Activated naive CD8-positive, alpha-beta T cell treated with anti-CD3 and anti-CD28 coated beads for 36 hours (primary cell): ENCODE data around the gene MAPK10. TPM values are rescaled to one million over a fixed set of nuclear protein-coding genes. Genes with fewer than 3 reads are reported as not detected.
"Not testable (repeated sequence)": the region's sequence is repeated elsewhere in the genome, so short reads cannot be mapped to it uniquely, and the experiment has no call there.

Experiments used
- DNase-seq: peaks from one replicate; pipeline ENCODE4 v3.0.0; 2021
- H3K27ac Mint-ChIP-seq: one replicate; pipeline ENCODE4 v1.8.0; 2022; ENCODE audit warnings: mild to moderate bottlenecking, moderate library complexity, mixed read lengths
- H3K27me3 Mint-ChIP-seq: one replicate; pipeline ENCODE4 v1.8.0; 2022; ENCODE audit warnings: mild to moderate bottlenecking, mixed read lengths
- H3K36me3 Mint-ChIP-seq: one replicate; pipeline ENCODE4 v1.8.0; 2021; ENCODE audit warnings: mild to moderate bottlenecking, mixed read lengths
- H3K4me1 Mint-ChIP-seq: one replicate; pipeline ENCODE4 v1.8.0; 2021; ENCODE audit warnings: mixed read lengths
- H3K4me3 Mint-ChIP-seq: one replicate; pipeline ENCODE4 v1.8.0; 2022; ENCODE audit warnings: mild to moderate bottlenecking, moderate library complexity, mixed read lengths
- H3K9me3 Mint-ChIP-seq: one replicate; pipeline ENCODE4 v1.8.0; 2022; ENCODE audit warnings: mixed read lengths
- total RNA-seq, 2 experiments: library from RNA; stranded (reverse); gene quantifications; one replicate each; pipeline ENCODE4 v1.2.3, GENCODE V29; 2021

MAPK10 gene
- total RNA-seq, 2 experiments from 2014 or later = 0.29 TPM; not detected in 1

DNA sequence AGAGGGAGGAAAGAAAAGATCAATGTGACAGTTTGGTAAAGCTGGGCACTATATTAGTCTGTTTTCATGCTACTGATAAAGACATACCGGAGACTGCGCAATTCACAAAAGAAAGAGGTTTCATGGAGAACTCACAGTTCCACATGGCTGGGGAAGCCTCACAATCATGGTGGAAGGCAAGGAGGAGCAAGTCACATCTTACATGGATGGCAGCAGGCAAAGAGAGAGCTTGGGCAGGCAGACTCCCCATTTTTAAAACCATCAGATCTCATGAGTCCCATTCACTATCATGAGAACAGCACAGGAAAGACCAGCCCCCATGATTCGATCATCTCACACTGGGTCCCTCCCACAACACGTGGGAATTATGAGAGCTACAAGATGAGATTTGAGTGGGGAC is 394.8 kb downstream of the MAPK10 start:
- not testable (repeated sequence) for H3K9me3 Mint-ChIP-seq, DNase-seq, H3K4me1 Mint-ChIP-seq, H3K27ac Mint-ChIP-seq, H3K4me3 Mint-ChIP-seq, H3K36me3 Mint-ChIP-seq, H3K27me3 Mint-ChIP-seq

DNA sequence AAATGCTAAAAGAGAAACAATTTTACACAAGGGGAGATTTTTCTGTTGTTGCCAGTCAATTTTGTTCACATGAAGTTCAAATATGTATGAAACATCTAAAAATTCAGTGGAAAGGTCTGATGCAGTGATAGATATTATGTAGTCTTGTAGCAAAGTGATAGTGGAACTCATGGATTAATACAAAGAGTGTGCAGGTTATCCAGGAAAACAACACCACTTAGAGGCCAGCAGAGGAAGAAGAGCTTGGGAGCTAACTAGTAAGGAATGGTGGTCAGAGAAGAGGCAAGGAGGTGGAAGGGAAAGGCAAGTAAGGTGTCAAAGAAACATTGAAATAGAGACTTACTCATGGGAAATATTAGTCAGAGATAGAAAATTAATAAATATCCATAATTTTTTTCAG is 395.6 kb downstream of the MAPK10 start:
- Mint-ChIP-seq H3K27ac (no peak overlapping the region), H3K4me3 (no peak overlapping the region), H3K4me1 (no peaks in the 10 kb centered on the region), H3K27me3 (no peaks in the 10 kb centered on the region), H3K9me3 (peaks cover 1% of the 10 kb centered on the region), H3K36me3 (no peaks in the 10 kb centered on the region)
- DNase-seq = no peak

DNA sequence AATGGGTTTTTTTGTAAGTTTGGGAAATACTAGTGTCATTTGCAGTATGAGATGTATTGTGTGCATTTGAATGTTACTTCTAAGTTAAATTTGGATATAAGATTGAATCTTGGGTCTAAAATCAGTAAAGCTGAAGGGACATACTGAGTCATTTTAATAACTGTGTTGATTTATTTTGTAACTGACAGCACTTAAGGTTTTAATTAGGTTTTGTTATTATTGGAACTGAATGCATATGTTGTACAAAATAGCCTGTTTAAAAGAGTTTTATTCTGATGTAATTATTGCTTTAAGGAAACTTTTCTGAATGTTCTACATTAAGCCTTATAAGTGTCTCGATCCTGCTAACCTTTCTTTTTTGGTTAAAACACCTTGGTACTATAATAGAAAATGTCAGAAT is 396.6 kb downstream of the MAPK10 start:
- H3K9me3 Mint-ChIP-seq = peaks cover 1% of the 10 kb centered on the region
- H3K27ac Mint-ChIP-seq = no peak overlapping the region
- H3K27me3 Mint-ChIP-seq = no peaks in the 10 kb centered on the region
- H3K4me3 Mint-ChIP-seq = no peak overlapping the region
- H3K36me3 Mint-ChIP-seq = no peaks in the 10 kb centered on the region
- no peak for DNase-seq
- H3K4me1 Mint-ChIP-seq = no peaks in the 10 kb centered on the region

GRCh38 chr4:85961887-85962286 is 398.0 kb downstream of the MAPK10 start:
- H3K27me3 Mint-ChIP-seq = no peaks in the 10 kb centered on the region
- no peak overlapping the region for H3K27ac Mint-ChIP-seq
- no peaks in the 10 kb centered on the region for H3K36me3 Mint-ChIP-seq
- H3K9me3 Mint-ChIP-seq = peaks cover 1% of the 10 kb centered on the region
- no peak overlapping the region for H3K4me3 Mint-ChIP-seq
- no peak for DNase-seq
- H3K4me1 Mint-ChIP-seq = no peaks in the 10 kb centered on the region

DNA sequence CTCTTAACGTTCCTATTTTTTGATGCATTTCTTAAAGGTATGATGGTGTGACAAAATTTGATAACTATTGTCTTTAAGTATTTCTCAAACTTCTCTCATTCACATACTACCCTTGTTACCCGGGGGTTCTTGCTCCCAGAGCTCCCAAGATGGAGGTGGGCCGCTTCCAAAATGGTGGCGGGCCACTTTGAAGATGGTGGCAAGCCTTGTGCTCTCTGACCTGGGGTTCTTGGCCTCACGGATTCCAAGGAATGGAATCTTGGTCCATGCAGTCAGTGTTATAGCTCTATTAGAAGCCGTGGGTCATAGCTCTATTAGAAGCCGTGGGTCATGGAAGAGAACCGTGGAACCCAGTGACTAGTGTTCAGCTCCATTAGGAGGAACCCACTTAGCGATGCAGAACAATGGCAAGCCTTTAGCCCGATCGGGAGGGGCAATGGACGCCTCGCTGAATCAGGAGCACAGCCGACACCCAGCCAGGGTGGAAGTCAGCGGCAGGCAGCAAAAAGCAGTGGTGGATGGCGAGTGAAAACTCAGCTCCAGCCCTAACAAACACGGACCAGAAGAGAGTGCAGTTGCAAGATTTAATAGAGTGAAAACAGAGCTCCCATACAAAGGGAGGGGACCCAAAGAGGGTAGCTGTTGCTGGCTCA is 403.4 kb downstream of the MAPK10 start:
- no peaks in the 10 kb centered on the region for H3K9me3 Mint-ChIP-seq
- H3K27ac Mint-ChIP-seq = no peak overlapping the region
- H3K4me1 Mint-ChIP-seq = no peaks in the 10 kb centered on the region
- DNase-seq = no peak
- H3K36me3 Mint-ChIP-seq = no peaks in the 10 kb centered on the region
- no peak overlapping the region for H3K4me3 Mint-ChIP-seq
- peaks cover 8% of the 10 kb centered on the region for H3K27me3 Mint-ChIP-seq

DNA sequence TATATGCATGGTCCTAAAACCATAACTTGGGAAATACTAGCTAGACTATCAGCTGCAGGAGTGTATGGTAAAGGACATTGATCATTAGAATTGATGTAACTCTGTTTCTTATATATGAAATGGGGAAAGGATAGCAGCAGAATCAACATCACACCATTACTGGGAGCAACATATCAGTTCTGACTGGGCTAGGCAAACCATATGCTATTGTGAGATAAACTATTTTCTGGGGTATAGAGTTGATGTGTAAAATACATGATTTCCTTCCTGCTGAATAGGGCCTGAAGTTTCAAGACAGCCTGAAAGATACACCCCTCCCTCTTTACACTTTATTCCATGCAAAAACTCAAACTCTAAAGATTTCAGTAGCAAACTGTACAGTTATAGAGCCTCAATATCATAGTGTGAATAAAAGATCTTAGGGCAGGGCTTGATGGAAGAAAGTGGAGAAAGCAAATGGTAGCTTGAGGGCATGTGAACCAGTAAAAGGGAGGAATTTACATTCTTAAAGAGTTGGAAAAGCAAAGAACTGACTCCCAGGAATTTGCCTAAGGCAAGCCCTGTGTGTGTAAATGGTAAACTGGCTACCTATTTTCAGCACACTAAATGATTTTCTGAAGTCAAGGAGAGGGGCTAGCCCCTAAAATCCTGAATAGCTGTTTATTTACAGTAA is 404.1 kb downstream of the MAPK10 start:
- Mint-ChIP-seq H3K27me3 (peaks cover 8% of the 10 kb centered on the region), H3K4me3 (no peak overlapping the region), H3K27ac (no peak overlapping the region), H3K4me1 (no peaks in the 10 kb centered on the region), H3K36me3 (no peaks in the 10 kb centered on the region), H3K9me3 (no peaks in the 10 kb centered on the region)
- no peak for DNase-seq

- no peak for DNase-seq
- Mint-ChIP-seq H3K4me3 (no peak overlapping the region), H3K4me1 (no peaks in the 10 kb centered on the region), H3K9me3 (no peaks in the 10 kb centered on the region), H3K27ac (no peak overlapping the region), H3K36me3 (no peaks in the 10 kb centered on the region), H3K27me3 (peaks cover 8% of the 10 kb centered on the region)
Observed at GRCh38 chr4:85953651-85954018, 406.2 kb downstream of the MAPK10 start.

- Mint-ChIP-seq H3K36me3 (no peaks in the 10 kb centered on the region), H3K4me3 (no peak overlapping the region), H3K4me1 (no peaks in the 10 kb centered on the region), H3K27ac (no peak overlapping the region), H3K9me3 (no peaks in the 10 kb centered on the region), H3K27me3 (peaks cover 8% of the 10 kb centered on the region)
- no peak for DNase-seq
Observed at GRCh38 chr4:85952972-85953650, 406.7 kb downstream of the MAPK10 start.

DNA sequence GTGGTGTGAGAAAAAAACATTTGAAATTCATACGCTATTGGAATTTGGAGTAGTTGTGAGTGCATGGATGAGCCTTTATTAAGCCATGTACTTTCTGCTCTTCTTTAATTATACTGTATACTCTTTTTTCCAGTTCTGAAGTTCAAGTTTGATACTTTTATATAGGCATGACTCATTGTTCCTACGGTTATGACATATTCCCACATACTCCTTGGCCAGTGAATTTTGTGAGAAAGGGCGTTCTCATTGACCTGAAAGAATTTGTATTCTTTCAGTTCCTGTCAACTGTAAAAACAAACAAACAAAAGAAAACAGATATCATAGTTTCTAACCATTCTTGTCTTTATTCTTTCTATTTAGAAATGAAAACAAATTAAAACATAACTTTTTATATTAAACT is 407.3 kb downstream of the MAPK10 start:
- Mint-ChIP-seq H3K27ac (no peak overlapping the region), H3K4me1 (no peaks in the 10 kb centered on the region), H3K9me3 (no peaks in the 10 kb centered on the region), H3K27me3 (peaks cover 8% of the 10 kb centered on the region), H3K4me3 (no peak overlapping the region), H3K36me3 (no peaks in the 10 kb centered on the region)
- DNase-seq = no peak

GRCh38 chr4:85951099-85951498 is 408.8 kb downstream of the MAPK10 start:
- Mint-ChIP-seq H3K36me3 (no peaks in the 10 kb centered on the region), H3K4me1 (no peaks in the 10 kb centered on the region), H3K4me3 (no peak overlapping the region), H3K27ac (no peak overlapping the region), H3K9me3 (no peaks in the 10 kb centered on the region), H3K27me3 (peaks cover 8% of the 10 kb centered on the region)
- no peak for DNase-seq

DNA sequence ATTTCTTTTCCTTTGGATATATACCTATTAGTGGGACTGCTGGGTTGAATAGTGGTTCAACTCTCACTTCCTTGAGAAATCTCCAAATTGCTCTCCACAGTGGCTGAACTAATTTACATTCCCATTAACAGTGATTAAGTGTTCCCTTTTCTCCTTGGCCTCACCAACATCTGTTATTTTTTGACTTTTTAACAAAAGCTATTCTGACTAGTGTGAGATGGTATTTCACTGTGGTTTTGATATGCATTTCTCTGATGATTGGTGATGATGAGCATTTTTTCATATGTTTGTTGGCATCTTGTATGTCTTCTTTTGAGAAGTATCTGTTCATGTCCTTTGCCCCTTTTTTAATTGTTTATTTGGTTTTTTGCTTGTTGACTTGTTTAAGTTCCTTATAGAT is 413.0 kb downstream of the MAPK10 start:
- Mint-ChIP-seq H3K36me3 (no peaks in the 10 kb centered on the region), H3K4me1 (no peaks in the 10 kb centered on the region), H3K4me3 (no peak overlapping the region), H3K27ac (no peak overlapping the region), H3K27me3 (no peaks in the 10 kb centered on the region), H3K9me3 (peaks cover 2% of the 10 kb centered on the region)
- no peak for DNase-seq

DNA sequence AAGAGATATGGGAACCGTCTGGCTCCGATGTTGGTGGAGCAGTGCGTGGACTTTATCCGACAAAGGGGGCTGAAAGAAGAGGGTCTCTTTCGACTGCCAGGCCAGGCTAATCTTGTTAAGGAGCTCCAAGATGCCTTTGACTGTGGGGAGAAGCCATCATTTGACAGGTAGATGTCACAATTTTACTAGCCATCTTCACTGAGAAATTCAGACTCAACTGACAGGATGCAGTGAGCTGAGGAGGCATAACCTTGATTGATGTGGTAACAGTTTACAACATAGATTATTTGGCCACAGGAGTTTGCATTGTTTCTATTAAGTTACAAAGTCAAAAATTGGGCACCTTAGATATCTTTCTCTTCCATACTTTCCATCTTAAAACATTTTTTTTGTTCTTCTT is 417.7 kb downstream of the MAPK10 start:
- Mint-ChIP-seq H3K27me3 (no peaks in the 10 kb centered on the region), H3K9me3 (peaks cover 2% of the 10 kb centered on the region), H3K36me3 (no peaks in the 10 kb centered on the region), H3K4me1 (no peaks in the 10 kb centered on the region), H3K4me3 (no peak overlapping the region), H3K27ac (no peak overlapping the region)
- DNase-seq = no peak

DNA sequence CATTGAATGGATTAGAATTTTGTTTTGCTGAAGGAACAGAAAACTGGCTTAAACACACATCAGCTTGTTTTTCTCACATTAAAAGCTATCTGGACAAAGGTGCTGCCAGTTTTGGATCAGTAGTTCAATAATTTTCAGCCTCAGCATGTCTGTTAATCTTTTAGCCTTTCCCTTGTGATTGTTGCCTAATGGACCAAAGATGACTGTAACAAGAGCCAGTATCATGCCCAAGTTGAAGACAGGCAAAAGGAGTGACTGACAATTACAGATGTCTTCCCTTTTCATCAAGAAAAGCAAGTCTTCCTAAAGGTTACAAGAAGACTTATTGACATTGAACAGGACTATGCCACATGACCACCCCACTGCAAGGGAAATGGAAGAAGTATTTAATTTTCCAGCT is 419.7 kb downstream of the MAPK10 start:
- no peak overlapping the region for H3K27ac Mint-ChIP-seq
- peaks cover 2% of the 10 kb centered on the region for H3K9me3 Mint-ChIP-seq
- no peaks in the 10 kb centered on the region for H3K36me3 Mint-ChIP-seq
- no peak for DNase-seq
- no peaks in the 10 kb centered on the region for H3K4me1 Mint-ChIP-seq
- H3K27me3 Mint-ChIP-seq = no peaks in the 10 kb centered on the region
- no peak overlapping the region for H3K4me3 Mint-ChIP-seq
